OCI-M2 (cell line): ENCODE data around the gene PROM2.

ENCODE experiments used
- DNase-seq: peaks from one replicate; lab custom pipeline; 2025; ENCODE audit not compliant: unreplicated experiment; lab: John Stamatoyannopoulos, UW

The PROM2 gene

DNA sequence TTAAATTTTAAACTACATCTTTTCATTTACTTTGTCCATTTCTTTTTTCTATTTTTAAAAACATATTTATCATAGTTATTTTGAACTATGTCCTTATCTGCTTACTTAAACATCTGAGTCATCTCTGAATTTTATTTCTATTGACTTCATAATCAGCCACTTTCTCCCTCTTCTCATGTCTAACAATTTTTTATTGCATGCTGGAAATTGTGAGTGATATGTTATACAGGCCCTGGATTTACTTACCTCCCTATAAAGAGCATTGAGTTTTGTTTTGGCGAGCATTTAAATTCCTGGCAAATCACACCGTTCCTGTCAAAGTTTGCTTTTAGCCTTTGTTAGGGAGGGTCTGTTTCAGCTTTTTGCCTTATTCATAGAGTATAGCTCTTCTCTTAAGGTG, 62.2 kb downstream of the PROM2 start:
- no peak for DNase-seq

DNA sequence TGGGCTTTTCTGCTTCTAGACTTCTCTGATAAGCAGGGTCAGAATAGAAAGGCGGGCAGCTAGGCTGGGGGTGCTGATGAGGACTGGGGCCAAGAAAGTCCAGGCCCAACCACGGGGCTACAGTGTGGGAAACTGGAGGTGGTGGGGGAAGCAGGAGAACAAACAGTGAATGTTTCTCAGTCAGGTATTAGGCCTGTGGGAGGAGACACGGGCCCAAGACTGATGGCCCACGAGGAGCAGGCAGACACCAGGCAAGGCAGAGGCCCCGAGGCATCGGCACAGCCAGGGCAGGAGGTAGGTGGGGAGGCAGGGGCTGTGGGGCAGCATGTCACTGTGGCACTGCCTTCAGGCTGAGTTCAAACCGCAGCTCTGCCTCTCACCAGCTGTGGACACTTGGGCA, 63.6 kb downstream of the PROM2 start:
- no peak for DNase-seq
